ENCODE data around the gene XRCC2.

XRCC2 gene

GRCh38 chr7:152668975-152669374 is 7.0 kb downstream of the XRCC2 start:
- Histone ChIP-seq H4K91ac (ENCODE audit: low read depth, low read length, poor library complexity) (no peak overlapping the region), H3K9me3 (replicated peaks in 1 of 2; ENCODE audit: control insufficient read depth in 2 of 2, insufficient read depth in 1 of 2, low read depth in 1 of 2, low read length in 2 of 2) (peaks cover 0 to 7% of the 10 kb centered on the region in 2 donors), H3K9ac (ENCODE audit: low read depth, low read length, poor library complexity) (no peak overlapping the region), H3K14ac (ENCODE audit: low read length) (no peak overlapping the region), H2BK12ac (ENCODE audit: low read length) (no peak overlapping the region), H4K8ac (ENCODE audit: low read depth, low read length) (no peak overlapping the region), H3K4ac (ENCODE audit: low read length) (no peak overlapping the region), H3K4me1 (ENCODE audit: control insufficient read depth in 2 of 2, insufficient read depth in 1 of 2, low read depth in 1 of 2, low read length in 2 of 2) (no peaks in the 10 kb centered on the region), H3K36me3 (replicated peaks in 1 of 2; ENCODE audit: control insufficient read depth in 2 of 2, insufficient read depth in 2 of 2, low read length in 2 of 2) (peaks cover 12 to 80% of the 10 kb centered on the region in 2 donors), H2BK15ac (ENCODE audit: low read length) (no peak overlapping the region), H2AK5ac (ENCODE audit: low read depth, low read length) (no peak overlapping the region), H3K79me1 (ENCODE audit: low read depth, low read length) (peaks cover 3% of the 10 kb centered on the region), H3K4me2 (ENCODE audit: insufficient read depth, low read length, poor library complexity, severe bottlenecking) (no peak overlapping the region), H2BK5ac (ENCODE audit: low read length) (no peak overlapping the region), H3K18ac (ENCODE audit: low read length) (no peak overlapping the region), H2BK120ac (ENCODE audit: low read depth, low read length) (no peak overlapping the region), H3K27me3 (ENCODE audit: control insufficient read depth in 3 of 3, insufficient read depth in 3 of 3, low read depth in 1 of 3, low read length in 3 of 3) (no peaks in the 10 kb centered on the region), H2AFZ (ENCODE audit: low read length) (no peak overlapping the region), H3K23ac (ENCODE audit: low read depth, low read length, poor library complexity) (no peak overlapping the region), H3K27ac (replicated peaks; ENCODE audit: low read length) (no peak overlapping the region), H3K4me3 (ENCODE audit: low read length in 2 of 2) (no peak overlapping the region)
- no CpG with 5 or more reads among the region's 1 CpG for WGBS, 2 donors (ENCODE audit: extremely low coverage in 2 of 2, insufficient read length in 2 of 2, insufficient replicate concordance in 1 of 2)
- DNase-seq (ENCODE audit: low spot score) = no peak

GRCh38 chr7:152667958-152668357 is 8.0 kb downstream of the XRCC2 start:
- no peak for DNase-seq (ENCODE audit: low spot score)
- WGBS, 2 donors (ENCODE audit: extremely low coverage in 2 of 2, insufficient read length in 2 of 2, insufficient replicate concordance in 1 of 2) = no CpG with 5 or more reads among the region's 5 CpGs
- no peak overlapping the region for H2AFZ ChIP-seq (ENCODE audit: low read length)

GRCh38 chr7:152666078-152666477 is 9.9 kb downstream of the XRCC2 start:
- H3K9ac ChIP-seq (ENCODE audit: low read depth, low read length, poor library complexity) = no peak overlapping the region
- H2AFZ ChIP-seq (ENCODE audit: low read length) = no peak overlapping the region
- no peak overlapping the region for H3K4me2 ChIP-seq (ENCODE audit: insufficient read depth, low read length, poor library complexity, severe bottlenecking)
- H3K27me3 ChIP-seq (ENCODE audit: control insufficient read depth in 3 of 3, insufficient read depth in 3 of 3, low read depth in 1 of 3, low read length in 3 of 3) = no peaks in the 10 kb centered on the region
- H4K91ac ChIP-seq (ENCODE audit: low read depth, low read length, poor library complexity) = no peak overlapping the region
- no peak for DNase-seq (ENCODE audit: low spot score)
- H3K27ac ChIP-seq (replicated peaks; ENCODE audit: low read length) = no peak overlapping the region
- H3K4me3 ChIP-seq (ENCODE audit: low read length in 2 of 2) = no peak overlapping the region
- H2BK15ac ChIP-seq (ENCODE audit: low read length) = no peak overlapping the region
- no peak overlapping the region for H2BK12ac ChIP-seq (ENCODE audit: low read length)
- H4K8ac ChIP-seq (ENCODE audit: low read depth, low read length) = no peak overlapping the region
- H3K9me3 ChIP-seq (replicated peaks in 1 of 2; ENCODE audit: control insufficient read depth in 2 of 2, insufficient read depth in 1 of 2, low read depth in 1 of 2, low read length in 2 of 2) = peaks cover 0 to 5% of the 10 kb centered on the region in 2 donors
- no peak overlapping the region for H3K14ac ChIP-seq (ENCODE audit: low read length)
- peaks cover 13 to 79% of the 10 kb centered on the region in 2 donors for H3K36me3 ChIP-seq (replicated peaks in 1 of 2; ENCODE audit: control insufficient read depth in 2 of 2, insufficient read depth in 2 of 2, low read length in 2 of 2)
- H3K18ac ChIP-seq (ENCODE audit: low read length) = no peak overlapping the region
- peaks cover 10% of the 10 kb centered on the region for H3K79me1 ChIP-seq (ENCODE audit: low read depth, low read length)
- H2BK5ac ChIP-seq (ENCODE audit: low read length) = no peak overlapping the region
- no peaks in the 10 kb centered on the region for H3K4me1 ChIP-seq (ENCODE audit: control insufficient read depth in 2 of 2, insufficient read depth in 1 of 2, low read depth in 1 of 2, low read length in 2 of 2)
- H2BK120ac ChIP-seq (ENCODE audit: low read depth, low read length) = no peak overlapping the region
- no peak overlapping the region for H2AK5ac ChIP-seq (ENCODE audit: low read depth, low read length)
- no CpG with 5 or more reads among the region's 1 CpG for WGBS, 2 donors (ENCODE audit: extremely low coverage in 2 of 2, insufficient read length in 2 of 2, insufficient replicate concordance in 1 of 2)
- no peak overlapping the region for H3K4ac ChIP-seq (ENCODE audit: low read length)
- no peak overlapping the region for H3K23ac ChIP-seq (ENCODE audit: low read depth, low read length, poor library complexity)

More at GRCh38 chr7:152667958-152668357, 8.0 kb downstream of the XRCC2 start:
- no peak overlapping the region for H3K4ac ChIP-seq (ENCODE audit: low read length)
- H3K18ac ChIP-seq (ENCODE audit: low read length) = no peak overlapping the region
- no peak overlapping the region for H4K8ac ChIP-seq (ENCODE audit: low read depth, low read length)
- H3K9me3 ChIP-seq (replicated peaks in 1 of 2; ENCODE audit: control insufficient read depth in 2 of 2, insufficient read depth in 1 of 2, low read depth in 1 of 2, low read length in 2 of 2) = peaks cover 0 to 7% of the 10 kb centered on the region in 2 donors
- H3K36me3 ChIP-seq (replicated peaks in 1 of 2; ENCODE audit: control insufficient read depth in 2 of 2, insufficient read depth in 2 of 2, low read length in 2 of 2) = peaks cover 11 to 83% of the 10 kb centered on the region in 2 donors
- no peak overlapping the region for H3K9ac ChIP-seq (ENCODE audit: low read depth, low read length, poor library complexity)
- H2BK12ac ChIP-seq (ENCODE audit: low read length) = no peak overlapping the region
- H4K91ac ChIP-seq (ENCODE audit: low read depth, low read length, poor library complexity) = no peak overlapping the region
- no peak overlapping the region for H2BK15ac ChIP-seq (ENCODE audit: low read length)
- no peaks in the 10 kb centered on the region for H3K27me3 ChIP-seq (ENCODE audit: control insufficient read depth in 3 of 3, insufficient read depth in 3 of 3, low read depth in 1 of 3, low read length in 3 of 3)
- H3K23ac ChIP-seq (ENCODE audit: low read depth, low read length, poor library complexity) = no peak overlapping the region
- no peaks in the 10 kb centered on the region for H3K4me1 ChIP-seq (ENCODE audit: control insufficient read depth in 2 of 2, insufficient read depth in 1 of 2, low read depth in 1 of 2, low read length in 2 of 2)
- H3K4me2 ChIP-seq (ENCODE audit: insufficient read depth, low read length, poor library complexity, severe bottlenecking) = no peak overlapping the region
- H3K14ac ChIP-seq (ENCODE audit: low read length) = no peak overlapping the region
- H3K27ac ChIP-seq (replicated peaks; ENCODE audit: low read length) = no peak overlapping the region
- no peak overlapping the region for H2BK120ac ChIP-seq (ENCODE audit: low read depth, low read length)
- no peak overlapping the region for H3K4me3 ChIP-seq (ENCODE audit: low read length in 2 of 2)
- H2BK5ac ChIP-seq (ENCODE audit: low read length) = no peak overlapping the region
- H2AK5ac ChIP-seq (ENCODE audit: low read depth, low read length) = no peak overlapping the region
- H3K79me1 ChIP-seq (ENCODE audit: low read depth, low read length) = peaks cover 8% of the 10 kb centered on the region

- no peak overlapping the region for H3K9ac ChIP-seq (ENCODE audit: low read depth, low read length, poor library complexity)
- no peak overlapping the region for H3K27ac ChIP-seq (replicated peaks; ENCODE audit: low read length)
- H3K4me2 ChIP-seq (ENCODE audit: insufficient read depth, low read length, poor library complexity, severe bottlenecking) = no peak overlapping the region
- H3K4ac ChIP-seq (ENCODE audit: low read length) = no peak overlapping the region
- no peak overlapping the region for H2BK12ac ChIP-seq (ENCODE audit: low read length)
- H3K14ac ChIP-seq (ENCODE audit: low read length) = no peak overlapping the region
- no peaks in the 10 kb centered on the region for H3K27me3 ChIP-seq (ENCODE audit: control insufficient read depth in 3 of 3, insufficient read depth in 3 of 3, low read depth in 1 of 3, low read length in 3 of 3)
- no peak overlapping the region for H2BK15ac ChIP-seq (ENCODE audit: low read length)
- peaks cover 14 to 85% of the 10 kb centered on the region in 2 donors for H3K36me3 ChIP-seq (replicated peaks in 1 of 2; ENCODE audit: control insufficient read depth in 2 of 2, insufficient read depth in 2 of 2, low read length in 2 of 2)
- no peak overlapping the region for H2BK5ac ChIP-seq (ENCODE audit: low read length)
- no peak overlapping the region for H4K8ac ChIP-seq (ENCODE audit: low read depth, low read length)
- peaks cover 10% of the 10 kb centered on the region for H3K79me1 ChIP-seq (ENCODE audit: low read depth, low read length)
- WGBS, 2 donors (ENCODE audit: extremely low coverage in 2 of 2, insufficient read length in 2 of 2, insufficient replicate concordance in 1 of 2) = no CpG with 5 or more reads among the region's 4 CpGs
- peak overlapping the region; percentile 33 for H3K18ac ChIP-seq (ENCODE audit: low read length)
- peaks cover 0 to 5% of the 10 kb centered on the region in 2 donors for H3K9me3 ChIP-seq (replicated peaks in 1 of 2; ENCODE audit: control insufficient read depth in 2 of 2, insufficient read depth in 1 of 2, low read depth in 1 of 2, low read length in 2 of 2)
- no peak overlapping the region for H2AK5ac ChIP-seq (ENCODE audit: low read depth, low read length)
- no peaks in the 10 kb centered on the region for H3K4me1 ChIP-seq (ENCODE audit: control insufficient read depth in 2 of 2, insufficient read depth in 1 of 2, low read depth in 1 of 2, low read length in 2 of 2)
- no peak for DNase-seq (ENCODE audit: low spot score)
- peak overlapping the region; percentile 34 for H3K23ac ChIP-seq (ENCODE audit: low read depth, low read length, poor library complexity)
- H2BK120ac ChIP-seq (ENCODE audit: low read depth, low read length) = no peak overlapping the region
- no peak overlapping the region for H3K4me3 ChIP-seq (ENCODE audit: low read length in 2 of 2)
- H2AFZ ChIP-seq (ENCODE audit: low read length) = no peak overlapping the region
- H4K91ac ChIP-seq (ENCODE audit: low read depth, low read length, poor library complexity) = no peak overlapping the region
These were observed 11.3 kb downstream of the XRCC2 start for GRCh38 chr7:152664636-152665035.
